Neutrophil (primary cell): Measurements from ENCODE around the gene COX17.

Source experiments
- H3K27ac ChIP-seq: fragments of 200-600 bp; sonication (generic); 2 replicates; pipeline ENCODE4 v1.5.1; 2016; ENCODE audit warnings: mild to moderate bottlenecking, moderate library complexity
- H3K27me3 ChIP-seq: fragments of 200-600 bp; sonication (generic); 2 replicates; pipeline ENCODE4 v1.6.0; 2016; ENCODE audit warnings: mild to moderate bottlenecking
- H3K36me3 ChIP-seq: fragments of 200-600 bp; sonication (generic); 2 replicates; pipeline ENCODE4 v1.5.1; 2017
- H3K4me1 ChIP-seq, 2 experiments: fragments of 200-600 bp in 1 of 2; sonication (generic) in 1 of 2; 1 replicate in 1 of 2; 2 replicates in 1 of 2; pipeline versions ENCODE4 v1.5.1 to v1.6.1; 2013 to 2016; ENCODE audit warnings: low read depth in 1 of 2, low read length in 1 of 2, mild to moderate bottlenecking in 1 of 2, moderate library complexity in 1 of 2; ENCODE audit not compliant: control insufficient read depth in 1 of 2, insufficient read depth in 1 of 2
- H3K4me3 ChIP-seq, 2 experiments: fragments of 200-600 bp in 1 of 2; sonication (generic) in 1 of 2; 1 replicate in 1 of 2; 2 replicates in 1 of 2; pipeline ENCODE4 v1.5.1; 2013 to 2016; ENCODE audit warnings: low read depth in 1 of 2, low read length in 1 of 2, mild to moderate bottlenecking in 1 of 2, moderate library complexity in 1 of 2
- H3K9me3 ChIP-seq: fragments of 200-600 bp; sonication (generic); 2 replicates; pipeline ENCODE4 v1.5.1; 2016
- CTCF ChIP-seq: fragments of 200-600 bp; sonication (generic); IDR thresholded peaks from 2 replicates; pipeline ENCODE4 v1.5.1; 2016; ENCODE audit warnings: antibody characterized with exemption

The COX17 gene

GRCh38 chr3:119700269-119700919 is 23.2 kb upstream of the COX17 start:
- no peaks in the 10 kb centered on the region for H3K36me3 ChIP-seq
- no peak for TF ChIP-seq CTCF
- peaks cover 14 to 18% of the 10 kb centered on the region in 2 experiments for H3K4me1 ChIP-seq
- H3K27ac ChIP-seq: peak overlapping the region; percentile 25
- no peak overlapping the region for H3K4me3 ChIP-seq
- peaks cover 18% of the 10 kb centered on the region for H3K27me3 ChIP-seq
- H3K9me3 ChIP-seq: no peaks in the 10 kb centered on the region

GRCh38 chr3:119697394-119697793 is 20.2 kb upstream of the COX17 start:
- Histone ChIP-seq H3K4me1 (peaks cover 5 to 10% of the 10 kb centered on the region in 2 experiments), H3K4me3 (no peak overlapping the region), H3K27ac (no peak overlapping the region), H3K27me3 (no peaks in the 10 kb centered on the region), H3K9me3 (no peaks in the 10 kb centered on the region), H3K36me3 (no peaks in the 10 kb centered on the region)
- no peak for TF ChIP-seq CTCF

GRCh38 chr3:119695480-119695879 is 18.3 kb upstream of the COX17 start:
- Histone ChIP-seq H3K36me3 (no peaks in the 10 kb centered on the region), H3K27ac (no peak overlapping the region), H3K27me3 (no peaks in the 10 kb centered on the region), H3K9me3 (no peaks in the 10 kb centered on the region), H3K4me3 (no peak overlapping the region), H3K4me1 (no peaks in the 10 kb centered on the region)
- TF ChIP-seq CTCF: no peak

- no peak overlapping the region for H3K4me3 ChIP-seq
- no peaks in the 10 kb centered on the region for H3K4me1 ChIP-seq
- no peak for TF ChIP-seq CTCF
- H3K36me3 ChIP-seq: no peaks in the 10 kb centered on the region
- no peaks in the 10 kb centered on the region for H3K9me3 ChIP-seq
- H3K27ac ChIP-seq: no peak overlapping the region
- no peaks in the 10 kb centered on the region for H3K27me3 ChIP-seq
Observed at GRCh38 chr3:119690043-119690656, 12.9 kb upstream of the COX17 start.

- Histone ChIP-seq H3K27me3 (no peaks in the 10 kb centered on the region), H3K27ac (no peak overlapping the region), H3K9me3 (no peaks in the 10 kb centered on the region), H3K4me3 (no peak overlapping the region), H3K36me3 (no peaks in the 10 kb centered on the region), H3K4me1 (no peaks in the 10 kb centered on the region)
- TF ChIP-seq CTCF: no peak
Observed at GRCh38 chr3:119683421-119683820, 6.2 kb upstream of the COX17 start.
